ENCODE measurements around the gene GBGT1.

Gene GBGT1

DNA sequence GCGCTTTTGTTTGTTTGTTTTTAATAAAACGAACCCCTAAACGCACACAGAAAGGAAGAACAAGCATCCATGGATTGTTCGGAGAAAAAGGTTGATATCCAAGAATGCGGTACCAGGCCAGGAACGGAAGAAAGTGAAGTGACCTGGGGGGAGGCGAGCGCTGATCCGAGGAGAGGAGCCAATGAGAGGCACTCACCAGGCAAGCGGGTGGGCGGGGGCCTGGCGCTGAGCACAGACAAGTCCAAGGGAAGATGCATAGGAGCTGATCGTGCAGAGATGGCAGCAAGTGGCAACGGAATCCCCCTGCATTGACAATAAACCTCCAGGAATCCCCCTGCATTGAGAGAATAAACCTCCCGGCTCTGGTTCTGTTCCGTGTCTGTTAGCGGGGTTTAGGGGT is 36.9 kb upstream of the GBGT1 start:
- Histone ChIP-seq H3K23ac (ENCODE audit: low read length) (no peak overlapping the region), H2BK120ac (ENCODE audit: insufficient read depth, low read length, poor library complexity) (no peak overlapping the region), H4K12ac (ENCODE audit: low read depth, low read length) (no peak overlapping the region), H4K91ac (ENCODE audit: low read depth, low read length) (no peak overlapping the region), H4K8ac (ENCODE audit: low read depth, low read length) (no peak overlapping the region), H3K4me1 (ENCODE audit: control insufficient read depth in 1 of 2, insufficient read depth in 2 of 2, low read length in 2 of 2) (no peaks in the 10 kb centered on the region), H3K9ac (ENCODE audit: low read length) (no peak overlapping the region), H2BK5ac (ENCODE audit: low read depth, low read length, poor library complexity) (no peak overlapping the region), H3K4ac (ENCODE audit: low read depth, low read length) (no peak overlapping the region), H3K14ac (ENCODE audit: low read length) (no peak overlapping the region), H3K79me1 (ENCODE audit: low read length) (no peaks in the 10 kb centered on the region), H3K4me2 (ENCODE audit: low read length) (no peak overlapping the region), H3K36me3 (ENCODE audit: control insufficient read depth in 1 of 2, insufficient read depth in 2 of 2, low read length in 2 of 2) (no peaks in the 10 kb centered on the region), H2AFZ (ENCODE audit: insufficient read depth, low read length, poor library complexity) (no peak overlapping the region), H3K9me3 (ENCODE audit: insufficient read depth, low read depth, low read length) (peaks cover 6% of the 10 kb centered on the region), H3K79me2 (ENCODE audit: control insufficient read depth, insufficient read depth, low read length, poor library complexity) (no peaks in the 10 kb centered on the region), H3K4me3 (ENCODE audit: low read depth, low read length) (no peak overlapping the region), H3K27ac (ENCODE audit: low read depth, low read length) (no peak overlapping the region), H2BK12ac (ENCODE audit: low read length) (no peak overlapping the region), H3K18ac (ENCODE audit: low read length) (no peak overlapping the region), H3K27me3 (ENCODE audit: insufficient read depth, low read length) (no peaks in the 10 kb centered on the region), H2AK5ac (ENCODE audit: low read length) (no peak overlapping the region)
- no peak for DNase-seq
- WGBS (ENCODE audit: extremely low coverage, insufficient coverage, insufficient read length), result no CpG with 5 or more reads among the region's 17 CpGs

DNA sequence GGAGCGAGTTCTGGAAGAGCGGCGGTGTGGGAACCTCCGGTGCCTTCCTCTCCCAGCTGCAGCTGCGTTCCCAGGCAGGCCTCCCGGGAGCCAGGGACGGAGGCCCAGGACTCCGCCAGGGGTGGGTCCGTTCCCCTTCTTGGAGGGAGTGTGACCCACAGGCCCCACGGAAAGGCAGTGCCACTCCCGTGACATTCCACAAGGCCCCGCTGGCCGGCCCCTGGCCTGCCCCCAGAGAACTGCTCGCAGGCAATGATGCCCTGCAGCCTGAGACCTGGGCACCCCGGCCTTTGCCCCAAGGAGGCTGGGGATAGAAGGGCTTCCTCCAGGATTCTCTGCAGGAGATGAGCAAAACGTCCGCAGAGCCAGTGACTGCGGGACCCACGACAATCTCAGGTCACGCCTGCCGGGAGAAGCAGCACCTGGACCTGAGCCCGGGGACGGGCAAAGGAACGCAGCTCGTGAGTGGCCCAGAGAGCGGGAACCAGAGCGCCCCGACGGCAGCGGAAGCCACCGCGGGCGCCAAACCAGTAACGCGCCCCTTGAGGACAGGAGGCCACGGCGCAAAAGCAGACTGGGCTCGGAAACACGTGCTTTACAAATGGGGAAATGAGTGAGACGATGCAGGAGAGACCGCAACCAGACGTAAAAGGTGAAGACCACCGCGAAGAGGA is 36.1 kb upstream of the GBGT1 start:
- no peaks in the 10 kb centered on the region for H3K79me2 ChIP-seq (ENCODE audit: control insufficient read depth, insufficient read depth, low read length, poor library complexity)
- H3K9me3 ChIP-seq (ENCODE audit: insufficient read depth, low read depth, low read length), result peaks cover 6% of the 10 kb centered on the region
- H2BK5ac ChIP-seq (ENCODE audit: low read depth, low read length, poor library complexity), result no peak overlapping the region
- WGBS (ENCODE audit: extremely low coverage, insufficient coverage, insufficient read length), result no CpG with 5 or more reads among the region's 44 CpGs
- no peak overlapping the region for H4K8ac ChIP-seq (ENCODE audit: low read depth, low read length)
- no peak overlapping the region for H2AK5ac ChIP-seq (ENCODE audit: low read length)
- no peak overlapping the region for H3K27ac ChIP-seq (ENCODE audit: low read depth, low read length)
- no peak for DNase-seq
- no peak overlapping the region for H2AFZ ChIP-seq (ENCODE audit: insufficient read depth, low read length, poor library complexity)
- H3K14ac ChIP-seq (ENCODE audit: low read length), result no peak overlapping the region
- no peak overlapping the region for H3K23ac ChIP-seq (ENCODE audit: low read length)
- no peak overlapping the region for H3K4ac ChIP-seq (ENCODE audit: low read depth, low read length)
- H3K4me2 ChIP-seq (ENCODE audit: low read length), result no peak overlapping the region
- H3K9ac ChIP-seq (ENCODE audit: low read length), result no peak overlapping the region
- no peaks in the 10 kb centered on the region for H3K36me3 ChIP-seq (ENCODE audit: control insufficient read depth in 1 of 2, insufficient read depth in 2 of 2, low read length in 2 of 2)
- no peak overlapping the region for H2BK12ac ChIP-seq (ENCODE audit: low read length)
- H3K27me3 ChIP-seq (ENCODE audit: insufficient read depth, low read length), result no peaks in the 10 kb centered on the region
- H4K91ac ChIP-seq (ENCODE audit: low read depth, low read length), result no peak overlapping the region
- H3K4me1 ChIP-seq (ENCODE audit: control insufficient read depth in 1 of 2, insufficient read depth in 2 of 2, low read length in 2 of 2), result no peaks in the 10 kb centered on the region
- H4K12ac ChIP-seq (ENCODE audit: low read depth, low read length), result no peak overlapping the region
- H2BK120ac ChIP-seq (ENCODE audit: insufficient read depth, low read length, poor library complexity), result no peak overlapping the region
- H3K4me3 ChIP-seq (ENCODE audit: low read depth, low read length), result no peak overlapping the region
- H3K18ac ChIP-seq (ENCODE audit: low read length), result no peak overlapping the region
- no peaks in the 10 kb centered on the region for H3K79me1 ChIP-seq (ENCODE audit: low read length)

GRCh38 chr9:133195029-133195428 is 31.3 kb upstream of the GBGT1 start:
- no peak overlapping the region for H2BK120ac ChIP-seq (ENCODE audit: insufficient read depth, low read length, poor library complexity)
- H3K14ac ChIP-seq (ENCODE audit: low read length), result no peak overlapping the region
- H2AFZ ChIP-seq (ENCODE audit: insufficient read depth, low read length, poor library complexity), result no peak overlapping the region
- H3K27me3 ChIP-seq (ENCODE audit: insufficient read depth, low read length), result no peaks in the 10 kb centered on the region
- no peaks in the 10 kb centered on the region for H3K36me3 ChIP-seq (ENCODE audit: control insufficient read depth in 1 of 2, insufficient read depth in 2 of 2, low read length in 2 of 2)
- no peak overlapping the region for H2BK12ac ChIP-seq (ENCODE audit: low read length)
- H3K9ac ChIP-seq (ENCODE audit: low read length), result no peak overlapping the region
- H3K23ac ChIP-seq (ENCODE audit: low read length), result no peak overlapping the region
- peaks cover 2% of the 10 kb centered on the region for H3K9me3 ChIP-seq (ENCODE audit: insufficient read depth, low read depth, low read length)
- H2AK5ac ChIP-seq (ENCODE audit: low read length), result no peak overlapping the region
- no peak overlapping the region for H2BK5ac ChIP-seq (ENCODE audit: low read depth, low read length, poor library complexity)
- no peak overlapping the region for H4K12ac ChIP-seq (ENCODE audit: low read depth, low read length)
- no peak for DNase-seq
- H3K79me2 ChIP-seq (ENCODE audit: control insufficient read depth, insufficient read depth, low read length, poor library complexity), result no peaks in the 10 kb centered on the region
- H4K91ac ChIP-seq (ENCODE audit: low read depth, low read length), result no peak overlapping the region
- H3K4me3 ChIP-seq (ENCODE audit: low read depth, low read length), result no peak overlapping the region
- H3K18ac ChIP-seq (ENCODE audit: low read length), result no peak overlapping the region
- H3K79me1 ChIP-seq (ENCODE audit: low read length), result no peaks in the 10 kb centered on the region
- H4K8ac ChIP-seq (ENCODE audit: low read depth, low read length), result no peak overlapping the region
- no peak overlapping the region for H3K4me2 ChIP-seq (ENCODE audit: low read length)
- no peaks in the 10 kb centered on the region for H3K4me1 ChIP-seq (ENCODE audit: control insufficient read depth in 1 of 2, insufficient read depth in 2 of 2, low read length in 2 of 2)
- H3K4ac ChIP-seq (ENCODE audit: low read depth, low read length), result no peak overlapping the region
- no peak overlapping the region for H3K27ac ChIP-seq (ENCODE audit: low read depth, low read length)

- DNase-seq, result no peak
- Histone ChIP-seq H3K9me3 (ENCODE audit: insufficient read depth, low read depth, low read length) (peaks cover 3% of the 10 kb centered on the region), H4K12ac (ENCODE audit: low read depth, low read length) (no peak overlapping the region), H2BK12ac (ENCODE audit: low read length) (no peak overlapping the region), H3K4me2 (ENCODE audit: low read length) (no peak overlapping the region), H2BK120ac (ENCODE audit: insufficient read depth, low read length, poor library complexity) (no peak overlapping the region), H3K27me3 (ENCODE audit: insufficient read depth, low read length) (no peaks in the 10 kb centered on the region), H3K4me1 (ENCODE audit: control insufficient read depth in 1 of 2, insufficient read depth in 2 of 2, low read length in 2 of 2) (no peaks in the 10 kb centered on the region), H3K27ac (ENCODE audit: low read depth, low read length) (no peak overlapping the region), H2AK5ac (ENCODE audit: low read length) (no peak overlapping the region), H3K79me2 (ENCODE audit: control insufficient read depth, insufficient read depth, low read length, poor library complexity) (no peaks in the 10 kb centered on the region), H4K91ac (ENCODE audit: low read depth, low read length) (no peak overlapping the region), H3K36me3 (ENCODE audit: control insufficient read depth in 1 of 2, insufficient read depth in 2 of 2, low read length in 2 of 2) (no peaks in the 10 kb centered on the region), H3K4ac (ENCODE audit: low read depth, low read length) (no peak overlapping the region), H4K8ac (ENCODE audit: low read depth, low read length) (no peak overlapping the region), H3K18ac (ENCODE audit: low read length) (no peak overlapping the region), H3K4me3 (ENCODE audit: low read depth, low read length) (no peak overlapping the region), H2BK5ac (ENCODE audit: low read depth, low read length, poor library complexity) (no peak overlapping the region), H3K14ac (ENCODE audit: low read length) (no peak overlapping the region), H3K23ac (ENCODE audit: low read length) (no peak overlapping the region), H3K9ac (ENCODE audit: low read length) (no peak overlapping the region), H2AFZ (ENCODE audit: insufficient read depth, low read length, poor library complexity) (no peak overlapping the region), H3K79me1 (ENCODE audit: low read length) (no peaks in the 10 kb centered on the region)
- WGBS (ENCODE audit: extremely low coverage, insufficient coverage, insufficient read length), result no CpG with 5 or more reads among the region's 4 CpGs
Measured at GRCh38 chr9:133194597-133194996, 30.9 kb upstream of the GBGT1 start.

Data from trophoblast cell (in vitro differentiated cells and primary cell).